Ovary (tissue), 9 donors: ENCODE measurements around the gene HSPA12B. TPM values are rescaled to one million over a fixed set of nuclear protein-coding genes. Genes with fewer than 3 reads are reported as not detected.
A peak's percentile ranks its signal among the peaks of the same experiment; 100 is the strongest.

Source experiments
- DNase-seq, 5 donors: peaks; one replicate each; pipeline ENCODE4 v3.0.0-alpha.2; 2019 to 2020
- H3K27ac ChIP-seq, 2 donors: fragments of 200-600 bp; one replicate each; pipeline versions ENCODE4 v1.5.1 to v1.8.0; 2019 to 2022
- H3K27me3 ChIP-seq: fragments of 200-600 bp; one replicate; pipeline ENCODE4 v1.8.0; 2022
- H3K36me3 ChIP-seq: fragments of 200-600 bp; sonication (generic); one replicate; pipeline ENCODE4 v1.5.1; 2019
- H3K4me1 ChIP-seq: one replicate; pipeline ENCODE4 v1.8.1; 2013; ENCODE audit warnings: mild to moderate bottlenecking, moderate library complexity; ENCODE audit not compliant: insufficient read depth
- H3K4me3 ChIP-seq: fragments of 200-600 bp; sonication (generic); one replicate; pipeline ENCODE4 v1.5.1; 2017
- H3K9me3 ChIP-seq, 2 donors: fragments of 200-600 bp in 1 of 2; sonication (generic) in 1 of 2; one replicate each; pipeline versions ENCODE4 v1.5.1 to v1.8.1; 2013 to 2019; ENCODE audit warnings: mild to moderate bottlenecking in 1 of 2, moderate library complexity in 1 of 2
- EP300 ChIP-seq: sonication (generic); formaldehyde crosslinking; IDR thresholded peaks from one replicate; pipeline ENCODE4 v1.6.1; 2017; ENCODE audit warnings: antibody characterized with exemption
- POLR2A ChIP-seq: fragments of 450-650 bp; IDR thresholded peaks from one replicate; pipeline ENCODE4 v1.6.1; 2017; ENCODE audit warnings: antibody characterized with exemption, mild to moderate bottlenecking, moderate library complexity
- WGBS, 3 donors: extraction: QIAGEN DNeasy Blood & Tissue Kit in 1 of 3; methylation state at CpG; one replicate each; pipeline versions ENCODE4 v1.1.5 to v1.1.7; 2013 to 2017; 5-methylcytosine and 5-hydroxymethylcytosine counted together
- intact Hi-C, 4 donors: fragments of 100-400 bp; cut with DNase I; formaldehyde crosslinking; loops; one replicate each; pipeline versions ENCODE4 v1.11.0 to v1.15.1; 2022 to 2023
- polyA plus RNA-seq, 2 donors: library from polyadenylated mRNA; stranded (reverse); fragments of 200-250 nt in 1 of 2; fragments of 350-450 nt in 1 of 2; fragmentation: Illumina TruSeq in 1 of 2; extraction: RNeasy Lipid Tissue Mini Kit (QIAGEN cat#74804) in 1 of 2; gene quantifications; one replicate each; pipeline ENCODE4 v1.2.3, GENCODE V29; 2013 to 2014
- total RNA-seq, 7 donors: library from RNA; depleted of rRNA in 2 of 7; stranded (reverse); fragments of >200 nt in 2 of 7; fragmentation: NEBNext Ultra II Directional in 3 of 7; extraction: Animal tissue kit (Norgen Biotek cat#: 25700) in 3 of 7; gene quantifications; one replicate each; pipeline versions ENCODE4 v1.1.0 to v1.2.4, GENCODE V29; 2016 to 2023
- TF ChIP-seq, protein P1 (sequence below), 3 donors: fragments of 450-650 bp in 2 of 3; fragments of 200-600 bp in 1 of 3; IDR thresholded peaks; one replicate each; pipeline versions ENCODE4 v1.5.1 to v1.8.0; 2016 to 2022; ENCODE audit warnings: antibody characterized with exemption in 3 of 3, mild to moderate bottlenecking in 1 of 3
- donor health status: DM: no; HTN: no; CAD: no; lungs with moderate emphysema.
- donor health status: DM: no; HTN: no; CAD: no.
- donor health status: Bipolar disorder and iron deficiency.
- donor health status: DM: yes; HTN: yes; CAD: no.
- donor health status: DM: no; HTN: no; CAD: no.
- donor health status: DM: yes; HTN: yes; CAD: no.

HSPA12B gene
- total and polyA plus RNA-seq, 9 donors, result 4.6 to 22.8 (median 7.4) TPM

DNA sequence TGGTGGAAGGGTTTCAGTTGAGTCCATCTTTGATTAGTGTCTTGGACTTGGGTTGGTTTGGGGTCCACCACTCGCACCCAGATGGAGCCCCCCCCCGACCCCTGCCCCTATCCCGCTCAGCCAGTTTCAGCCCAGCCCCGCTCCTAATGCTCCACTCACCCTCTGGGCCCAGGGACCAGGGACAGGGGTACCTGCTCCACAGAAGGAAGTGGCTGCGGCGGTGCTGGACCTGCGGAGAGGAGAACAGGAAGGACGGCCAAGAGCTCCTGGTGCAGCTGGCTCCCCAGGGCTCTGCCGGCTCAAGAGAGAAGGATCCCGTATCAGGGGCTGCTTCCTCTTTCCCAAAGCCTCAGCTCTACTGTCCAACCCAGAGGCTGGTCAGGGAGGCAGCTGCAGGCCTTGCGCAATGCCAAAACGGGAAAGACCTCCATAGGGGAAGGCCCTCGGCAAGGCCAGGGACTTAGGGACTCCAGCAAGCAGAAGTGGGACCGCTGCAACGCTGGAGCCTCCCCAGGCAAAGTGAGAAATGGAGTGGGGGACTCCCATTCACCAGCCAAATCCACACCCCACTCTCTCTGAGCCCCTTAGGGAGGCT is 20.1 kb upstream of the HSPA12B start, which contains the start of gene SIGLEC1:
TSS of gene SIGLEC1 (minus strand) at position 322 of the 595 bp plus-strand sequence. CDS start 5,472 bp downstream, outside the sequence.
- Histone ChIP-seq H3K27ac (no peak within 1 kb of the TSS), H3K4me1 (no peaks in the 10 kb centered on the region), H3K36me3 (no peaks in the 10 kb centered on the region), H3K4me3 (no peak within 1 kb of the TSS), H3K27me3 (no peaks in the 10 kb centered on the region), H3K9me3 (no peaks in the 10 kb centered on the region)
- WGBS, 3 donors, result 84 to 87% (median 86%) methylated on average over 15 of the region's 15 CpGs
- no peak for TF ChIP-seq EP300
- TF ChIP-seq, protein P1, sequence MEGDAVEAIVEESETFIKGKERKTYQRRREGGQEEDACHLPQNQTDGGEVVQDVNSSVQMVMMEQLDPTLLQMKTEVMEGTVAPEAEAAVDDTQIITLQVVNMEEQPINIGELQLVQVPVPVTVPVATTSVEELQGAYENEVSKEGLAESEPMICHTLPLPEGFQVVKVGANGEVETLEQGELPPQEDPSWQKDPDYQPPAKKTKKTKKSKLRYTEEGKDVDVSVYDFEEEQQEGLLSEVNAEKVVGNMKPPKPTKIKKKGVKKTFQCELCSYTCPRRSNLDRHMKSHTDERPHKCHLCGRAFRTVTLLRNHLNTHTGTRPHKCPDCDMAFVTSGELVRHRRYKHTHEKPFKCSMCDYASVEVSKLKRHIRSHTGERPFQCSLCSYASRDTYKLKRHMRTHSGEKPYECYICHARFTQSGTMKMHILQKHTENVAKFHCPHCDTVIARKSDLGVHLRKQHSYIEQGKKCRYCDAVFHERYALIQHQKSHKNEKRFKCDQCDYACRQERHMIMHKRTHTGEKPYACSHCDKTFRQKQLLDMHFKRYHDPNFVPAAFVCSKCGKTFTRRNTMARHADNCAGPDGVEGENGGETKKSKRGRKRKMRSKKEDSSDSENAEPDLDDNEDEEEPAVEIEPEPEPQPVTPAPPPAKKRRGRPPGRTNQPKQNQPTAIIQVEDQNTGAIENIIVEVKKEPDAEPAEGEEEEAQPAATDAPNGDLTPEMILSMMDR (IDR thresholded peaks at IDR 0.05), result no peak
- no peak for TF ChIP-seq POLR2A
- peak in 1 of 5 donors; percentile 37 for DNase-seq
- intact Hi-C loops, result loop anchor here in 1 of 4 donors (5.0 kb wide), 1 partner anchor 35 kb away; no protein-coding TSS in a partner anchor

DNA sequence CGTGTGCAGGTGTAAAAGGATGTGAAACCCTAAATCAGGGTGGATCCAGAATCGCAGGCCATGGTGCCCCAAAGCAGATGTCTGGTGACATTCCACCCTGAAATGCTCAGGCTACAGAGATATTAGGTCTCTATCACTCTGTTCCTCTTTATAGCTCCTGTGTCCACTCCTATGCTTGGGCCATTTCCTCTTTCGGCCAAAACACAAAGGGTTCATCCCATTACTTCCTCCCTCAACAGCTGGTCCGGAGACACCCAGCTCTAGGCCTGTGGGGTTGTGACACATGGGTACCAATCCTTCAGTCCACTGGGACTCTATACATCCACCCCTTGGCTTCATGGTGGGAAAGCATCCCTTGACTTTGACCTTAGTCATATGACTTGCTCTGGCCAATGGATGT is 18.4 kb upstream of the HSPA12B start:
- no peak for DNase-seq
- Histone ChIP-seq H3K27ac (no peak overlapping the region), H3K9me3 (no peaks in the 10 kb centered on the region), H3K4me3 (no peak overlapping the region), H3K4me1 (no peaks in the 10 kb centered on the region), H3K36me3 (no peaks in the 10 kb centered on the region), H3K27me3 (no peaks in the 10 kb centered on the region)
- WGBS, 3 donors, result 84 to 93% (median 91%) methylated on average over 4 of the region's 4 CpGs
- TF ChIP-seq, protein P1 (IDR thresholded peaks at IDR 0.05), result no peak
- no peak for TF ChIP-seq EP300
- no peak for TF ChIP-seq POLR2A
- intact Hi-C loops, result loop anchor here in 1 of 4 donors (5.0 kb wide), 1 partner anchor 37 kb away; no protein-coding TSS in a partner anchor

DNA sequence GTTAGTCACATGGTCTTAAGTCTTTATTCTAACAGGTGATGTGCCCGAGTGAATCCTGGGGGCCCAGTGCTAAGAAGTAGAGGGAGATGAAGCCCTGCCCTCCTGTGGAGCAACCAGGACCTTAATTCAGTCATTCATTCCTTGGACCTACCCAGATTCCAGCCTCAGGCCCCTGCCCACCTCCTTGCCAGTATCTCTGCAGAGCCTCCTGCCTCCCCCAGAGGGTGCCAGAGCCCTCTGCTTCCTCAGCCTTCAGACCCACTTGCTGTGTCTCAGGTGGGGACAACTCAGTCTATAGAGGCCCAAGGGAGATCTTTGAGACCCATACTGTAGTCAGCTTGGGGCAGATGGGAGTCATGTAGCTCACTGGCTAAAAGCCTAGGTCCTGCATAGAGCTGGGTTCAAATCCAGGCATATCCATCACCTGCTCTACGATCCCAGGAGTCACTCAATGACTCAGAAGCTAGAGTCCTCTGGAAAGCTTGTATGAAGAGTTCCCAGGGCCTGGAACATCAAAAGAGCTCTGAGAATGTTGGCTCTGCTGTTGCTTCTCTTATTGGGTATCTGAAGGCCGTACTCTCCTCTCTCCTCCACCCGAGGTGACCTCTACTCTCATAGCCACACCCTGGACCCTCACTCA is 16.2 kb upstream of the HSPA12B start:
- intact Hi-C loops, result no loop called here
- no peaks in the 10 kb centered on the region for H3K9me3 ChIP-seq
- no peak overlapping the region for H3K27ac ChIP-seq
- no peak overlapping the region for H3K4me3 ChIP-seq
- no peaks in the 10 kb centered on the region for H3K4me1 ChIP-seq
- TF ChIP-seq, protein P1 (IDR thresholded peaks at IDR 0.05), result peak; percentile 29 to 47 (median 40)
- TF ChIP-seq POLR2A, result no peak
- no peak for TF ChIP-seq EP300
- no peaks in the 10 kb centered on the region for H3K36me3 ChIP-seq
- H3K27me3 ChIP-seq, result no peaks in the 10 kb centered on the region
- DNase-seq, result peak in 4 of 5 donors; percentile 43 to 70 (median 54)
- 69 to 72% (median 69%) methylated on average over 4 of the region's 4 CpGs for WGBS, 3 donors

DNA sequence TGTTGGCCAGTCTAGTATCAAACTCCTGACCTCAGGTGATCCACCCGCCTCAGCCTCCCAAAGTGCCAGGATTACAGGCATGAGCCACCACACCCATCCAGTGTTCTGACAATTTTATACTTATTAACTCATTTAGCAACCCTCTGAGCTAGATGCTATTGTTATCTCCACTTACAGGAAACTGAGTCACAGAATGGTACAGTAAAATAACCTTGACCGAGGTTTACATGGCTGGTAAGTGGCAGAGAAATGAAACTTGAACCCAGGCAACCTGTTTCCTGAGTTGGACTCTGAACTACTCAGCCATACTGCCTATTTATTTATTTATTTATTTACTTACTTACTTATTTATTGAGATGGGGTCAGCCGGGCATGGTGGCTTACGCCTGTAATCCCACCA is 13.4 kb upstream of the HSPA12B start:
- 89 to 92% (median 92%) methylated on average over 4 of the region's 4 CpGs for WGBS, 3 donors
- TF ChIP-seq EP300, result no peak
- no peak for TF ChIP-seq POLR2A
- TF ChIP-seq, protein P1 (IDR thresholded peaks at IDR 0.05), result no peak
- DNase-seq, result no peak
- H3K27ac ChIP-seq, result no peak overlapping the region
- H3K4me3 ChIP-seq, result no peak overlapping the region
- H3K4me1 ChIP-seq, result no peaks in the 10 kb centered on the region
- H3K27me3 ChIP-seq, result no peaks in the 10 kb centered on the region
- H3K9me3 ChIP-seq, result no peaks in the 10 kb centered on the region
- intact Hi-C loops, result no loop called here
- H3K36me3 ChIP-seq, result no peaks in the 10 kb centered on the region
